IMR-90 (cell line): ENCODE results near the gene SLC15A1. TPM values are rescaled to one million over a fixed set of nuclear protein-coding genes. Genes with fewer than 3 reads are reported as not detected.

ENCODE experiments used
- ATAC-seq: fragments of 200-7000 bp; cut with Tn5 transposase; 2 replicates; pipeline ENCODE4 v1.9.1; 2020; ENCODE audit warnings: low read depth, mild to moderate bottlenecking, moderate library complexity
- BruUV-seq: library from RNA; stranded (reverse); fragments of 400-500 nt; replicated peaks from 2 replicates; lab custom pipeline; 2021; lab: Mats Ljungman, UMichigan
- CTCF ChIA-PET: fragments of 300-600 bp; formaldehyde crosslinking; extraction: SDS; loops from one replicate; lab custom pipeline; 2021; ENCODE audit warnings: antibody characterized with exemption; lab: Yijun Ruan, JAX
- POLR2A ChIA-PET: fragments of 300-600 bp; sonication (Branson Sonifier 250); formaldehyde crosslinking; loops from one replicate; lab custom pipeline; 2022; ENCODE audit warnings: antibody characterized with exemption; ENCODE audit not compliant: unreplicated experiment; lab: Charles Lee
- DNase-seq: peaks from one replicate; pipeline ENCODE4 v3.0.0; 2013
- H2AFZ ChIP-seq: replicated peaks from 2 replicates; pipeline ENCODE3; 2013; ENCODE audit warnings: low read length, mild to moderate bottlenecking; ENCODE audit not compliant: poor library complexity
- H2AK5ac ChIP-seq: 2 replicates; pipeline ENCODE4 v1.6.1; 2013; ENCODE audit warnings: low read depth, low read length, inconsistent platforms
- H2AK9ac ChIP-seq: replicated peaks from 2 replicates; pipeline ENCODE3; 2013; ENCODE audit warnings: mild to moderate bottlenecking, low read depth, low read length, moderate library complexity; ENCODE audit not compliant: poor library complexity
- H2BK120ac ChIP-seq: 2 replicates; pipeline ENCODE4 v1.6.1; 2013; ENCODE audit warnings: low read depth, low read length, inconsistent platforms
- H2BK15ac ChIP-seq: 3 replicates; pipeline ENCODE4 v1.6.1; 2013; ENCODE audit warnings: low read depth, low read length, inconsistent platforms
- H2BK20ac ChIP-seq: 2 replicates; pipeline ENCODE4 v1.6.1; 2013; ENCODE audit warnings: low read depth, mild to moderate bottlenecking, inconsistent platforms, low read length, moderate library complexity
- H2BK5ac ChIP-seq: 2 replicates; pipeline ENCODE4 v1.6.1; 2013; ENCODE audit warnings: mild to moderate bottlenecking, low read depth, low read length, inconsistent platforms; ENCODE audit not compliant: poor library complexity, severe bottlenecking
- H3K14ac ChIP-seq: replicated peaks from 2 replicates; pipeline ENCODE4 v1.6.1; 2013; ENCODE audit warnings: low read depth, low read length, inconsistent platforms
- H3K18ac ChIP-seq: 2 replicates; pipeline ENCODE4 v1.6.1; 2013; ENCODE audit warnings: low read depth, low read length, control low read depth
- H3K23ac ChIP-seq: 2 replicates; pipeline ENCODE4 v1.6.1; 2013; ENCODE audit warnings: low read depth, low read length, inconsistent platforms
- H3K27ac ChIP-seq: 2 replicates; pipeline ENCODE4 v1.5.1; 2013; ENCODE audit warnings: mild to moderate bottlenecking, control low read depth, low read length; ENCODE audit not compliant: insufficient read depth
- H3K27me3 ChIP-seq: 2 replicates; pipeline ENCODE4 v1.6.1; 2013; ENCODE audit warnings: low read length; ENCODE audit not compliant: control insufficient read depth, insufficient read depth
- H3K36me3 ChIP-seq: 2 replicates; pipeline ENCODE4 v1.6.1; 2013; ENCODE audit warnings: low read length, mixed read lengths; ENCODE audit not compliant: control insufficient read depth, insufficient read depth
- H3K4ac ChIP-seq: 2 replicates; pipeline ENCODE4 v1.6.1; 2013; ENCODE audit warnings: low read depth, low read length, inconsistent platforms
- H3K4me1 ChIP-seq: 2 replicates; pipeline ENCODE4 v1.6.1; 2013; ENCODE audit warnings: low read length, mixed read lengths; ENCODE audit not compliant: control insufficient read depth, insufficient read depth
- H3K4me2 ChIP-seq: 2 replicates; pipeline ENCODE4 v1.6.1; 2013; ENCODE audit warnings: low read depth, mild to moderate bottlenecking, control low read depth, low read length, moderate library complexity
- H3K4me3 ChIP-seq: 2 replicates; pipeline ENCODE4 v1.5.1; 2013; ENCODE audit warnings: low read depth, mild to moderate bottlenecking, control low read depth, low read length, moderate library complexity; ENCODE audit not compliant: insufficient read depth
- H3K56ac ChIP-seq: 2 replicates; pipeline ENCODE4 v1.6.1; 2013; ENCODE audit warnings: low read length, inconsistent platforms; ENCODE audit not compliant: insufficient read depth; ENCODE audit errors: extremely low read depth
- H3K79me1 ChIP-seq, 2 experiments: 2 replicates each; pipeline ENCODE4 v1.6.1; 2013; ENCODE audit warnings: low read length in 2 of 2, inconsistent platforms in 1 of 2, low read depth in 1 of 2
- H3K9ac ChIP-seq: 2 replicates; pipeline ENCODE4 v1.6.1; 2013; ENCODE audit warnings: low read depth, low read length, control low read depth
- H3K9me1 ChIP-seq: 2 replicates; pipeline ENCODE4 v1.6.1; 2013; ENCODE audit warnings: low read length, inconsistent platforms; ENCODE audit not compliant: insufficient read depth
- H3K9me3 ChIP-seq: 2 replicates; pipeline ENCODE4 v1.6.1; 2013; ENCODE audit warnings: low read length; ENCODE audit not compliant: control insufficient read depth, insufficient read depth
- H4K20me1 ChIP-seq: 2 replicates; pipeline ENCODE4 v1.6.1; 2013; ENCODE audit warnings: low read length, inconsistent platforms; ENCODE audit not compliant: insufficient read depth
- H4K5ac ChIP-seq: 2 replicates; pipeline ENCODE4 v1.6.1; 2013; ENCODE audit warnings: mild to moderate bottlenecking, low read depth, low read length, control low read depth
- H4K8ac ChIP-seq, 2 experiments: 2 replicates each; pipeline ENCODE4 v1.6.1; 2013; ENCODE audit warnings: low read depth in 2 of 2, low read length in 2 of 2, control low read depth in 1 of 2, inconsistent platforms in 1 of 2
- H4K91ac ChIP-seq: 2 replicates; pipeline ENCODE4 v1.6.1; 2013; ENCODE audit warnings: low read depth, low read length, inconsistent platforms; ENCODE audit not compliant: insufficient read depth
- ELK1 ChIP-seq: fragments of 150-350 bp; IDR thresholded peaks from 2 replicates; pipeline ENCODE4 v1.6.1; 2016; ENCODE audit warnings: low read depth, mild to moderate bottlenecking, low read length, moderate library complexity, borderline replicate concordance
- FOS ChIP-seq: fragments of 150-350 bp; IDR thresholded peaks from 2 replicates; pipeline ENCODE4 v1.6.1; 2016; ENCODE audit warnings: low read depth, low read length
- NFE2L2 ChIP-seq: fragments of 150-350 bp; IDR thresholded peaks from 2 replicates; pipeline ENCODE4 v1.6.1; 2016; ENCODE audit warnings: low read depth, mild to moderate bottlenecking, low read length
- POLR2A ChIP-seq: IDR thresholded peaks from 2 replicates; pipeline ENCODE4 v1.6.1; 2012; ENCODE audit warnings: mild to moderate bottlenecking, low read depth, low read length
- RAD21 ChIP-seq: IDR thresholded peaks from 2 replicates; pipeline ENCODE4 v1.6.1; 2012; ENCODE audit warnings: low read length, improper control_type of control experiment
- RCOR1 ChIP-seq: IDR thresholded peaks from 2 replicates; pipeline ENCODE4 v1.6.1; 2012; ENCODE audit warnings: mild to moderate bottlenecking, low read length, improper control_type of control experiment; ENCODE audit not compliant: insufficient replicate concordance
- WGBS, 2 experiments: methylation state at CpG; one replicate each; pipeline versions ENCODE4 v1.1.5 to v1.1.7; 2013; ENCODE audit warnings: missing lambda C conversion rate in 2 of 2; ENCODE audit not compliant: insufficient read length in 1 of 2; ENCODE audit errors: extremely low coverage in 2 of 2; 5-methylcytosine and 5-hydroxymethylcytosine counted together
- dilution Hi-C: fragments of 300-500 bp; cut with HindIII; formaldehyde crosslinking; loops from one replicate; pipeline ENCODE4 v1.14.3; 2018; ENCODE audit warnings: low sequenced_read_pairs; ENCODE audit not compliant: unreplicated experiment
- in situ Hi-C: fragments of 300-500 bp; cut with MboI; formaldehyde crosslinking; loops from 3 replicates; pipeline ENCODE4 v1.14.3; 2019; ENCODE audit warnings: low sequenced_read_pairs, inconsistent platforms, mixed read lengths
- intact Hi-C: fragments of 100-400 bp; cut with micrococcal nuclease; formaldehyde crosslinking; loops from 2 replicates; pipeline ENCODE4 v1.10.0; 2022
- polyA plus RNA-seq, 3 experiments: library from polyadenylated mRNA; depleted of rRNA; stranded (reverse); fragments of >200 nt; gene quantifications; 2 replicates each; pipeline ENCODE4 v1.2.3, GENCODE V29; 2012; ENCODE audit warnings: low replicate concordance in 1 of 3
- total RNA-seq: library from RNA; depleted of rRNA; stranded (reverse); fragments of >200 nt; gene quantifications from 2 replicates; pipeline ENCODE4 v1.2.3, GENCODE V29; 2012

The SLC15A1 gene
- total and polyA plus RNA-seq, 2 of the 4 experiments (the other 2 are of a cell fraction): not detected

- no peaks in the 10 kb centered on the region for H4K20me1 ChIP-seq
- peak overlapping the region; percentile 65 for H2BK120ac ChIP-seq
- no peaks in the 10 kb centered on the region; the same call in 1 of the 2 replicates for H3K9me3 ChIP-seq
- ATAC-seq: peak; percentile 6
- H2AK5ac ChIP-seq: no peak overlapping the region
- no peak for TF ChIP-seq NFE2L2
- no peak for TF ChIP-seq FOS
- no peak for TF ChIP-seq RCOR1
- TF ChIP-seq ELK1: no peak
- TF ChIP-seq POLR2A: no peak
- no peak for TF ChIP-seq RAD21
- no peaks in the 10 kb centered on the region for H3K9me1 ChIP-seq
- no peak overlapping the region; the same call in 1 of the 2 replicates for H3K18ac ChIP-seq
- H3K56ac ChIP-seq: no peak overlapping the region
- H3K4me1 ChIP-seq: no peaks in the 10 kb centered on the region
- peak overlapping the region; percentile 63 for H2AK9ac ChIP-seq
- no TSS peak for BruUV-seq
- peak overlapping the region; percentile 1 to 82; a peak in 1 of 4 replicates for H4K8ac ChIP-seq
- H3K4me2 ChIP-seq: peak overlapping the region; percentile 77
- H3K4ac ChIP-seq: peak overlapping the region; percentile 62
- WGBS, 2 experiments: 83% methylated on average over 2 of the region's 15 CpGs; no CpG with 5 or more reads in 1 of the 2 experiments
- H3K23ac ChIP-seq: 0 out of 2 replicates have a peak overlapping the region, but pooled peaks have one; percentile 53
- intact Hi-C loops (no loop called here), in situ Hi-C loops (no loop called here), dilution Hi-C loops (no loop called here)
- H3K14ac ChIP-seq: peak overlapping the region; percentile 86
- H3K9ac ChIP-seq: peak overlapping the region; percentile 55; the same call in 1 of the 2 replicates
- H3K36me3 ChIP-seq: no peaks in the 10 kb centered on the region
- H4K91ac ChIP-seq: no peak overlapping the region
- DNase-seq: no peak
- peaks cover 11% of the 10 kb centered on the region for H3K27me3 ChIP-seq
- H3K27ac ChIP-seq: no peak overlapping the region; the same call in 1 of the 2 replicates
- H2BK5ac ChIP-seq: no peak overlapping the region
- ChIA-PET CTCF (interaction anchor here (0.6 to 1.1 kb wide), 3 partner anchors 10 to 97 kb away, joined by 3 read pairs; no protein-coding TSS in a partner anchor), POLR2A (interaction anchor here (1.2 kb wide), 1 partner anchor 15 kb away, joined by 3 read pairs; no protein-coding TSS in a partner anchor)
- peak overlapping the region; percentile 54 for H2BK20ac ChIP-seq
- no peaks in the 10 kb centered on the region for H3K79me1 ChIP-seq
- H4K5ac ChIP-seq: no peak overlapping the region
- H3K4me3 ChIP-seq: peak overlapping the region; percentile 14; the same call in 1 of the 2 replicates
- no peak overlapping the region for H2BK15ac ChIP-seq
- H2AFZ ChIP-seq: peak overlapping the region; percentile 91
These were observed 9.6 kb upstream of the SLC15A1 start for GRCh38 chr13:98761986-98762616.
